CD8-positive, alpha-beta memory T cell (primary cell): ENCODE results near the gene PLA2G4A. TPM values are rescaled to one million over a fixed set of nuclear protein-coding genes. Genes with fewer than 3 reads are reported as not detected.

Experiments
- CTCF ChIA-PET: fragments of 350-600 bp; sonication (Branson Sonifier 250); formaldehyde crosslinking; loops from one replicate; lab custom pipeline; 2021; ENCODE audit warnings: antibody characterized with exemption; lab: Charles Lee
- POLR2A ChIA-PET: fragments of 350-600 bp; sonication (Branson Sonifier 250); formaldehyde crosslinking; loops from one replicate; lab custom pipeline; 2021; ENCODE audit warnings: antibody characterized with exemption; lab: Charles Lee
- DNase-seq, 5 donors: peaks; one replicate each; pipeline versions ENCODE4 v3.0.0 to v3.0.0-alpha.2; 2020 to 2022; ENCODE audit warnings: mixed read lengths in 1 of 5
- H3K27ac ChIP-seq: one replicate; pipeline ENCODE4 v1.7.0; 2013; ENCODE audit warnings: low read depth, mild to moderate bottlenecking, low read length, moderate library complexity
- H3K27me3 ChIP-seq: 2 replicates; pipeline ENCODE4 v1.7.0; 2013; ENCODE audit warnings: low read length, mild to moderate bottlenecking; ENCODE audit not compliant: insufficient read depth, poor library complexity, severe bottlenecking
- H3K36me3 ChIP-seq: 2 replicates; pipeline ENCODE4 v1.7.0; 2013; ENCODE audit warnings: mild to moderate bottlenecking, low read length, moderate library complexity; ENCODE audit not compliant: insufficient read depth
- H3K4me1 ChIP-seq: 2 replicates; pipeline ENCODE4 v1.7.0; 2013; ENCODE audit warnings: mild to moderate bottlenecking, low read length, moderate library complexity; ENCODE audit not compliant: insufficient read depth
- H3K4me3 ChIP-seq: 2 replicates; pipeline ENCODE4 v1.7.0; 2013; ENCODE audit warnings: mild to moderate bottlenecking, low read length
- H3K9me3 ChIP-seq: 2 replicates; pipeline ENCODE4 v1.7.0; 2013; ENCODE audit warnings: mild to moderate bottlenecking, low read length
- H3K27ac Mint-ChIP-seq, 8 donors: one replicate each; pipeline ENCODE4 v1.8.0; 2020 to 2021; ENCODE audit warnings: mixed read lengths in 8 of 8, mild to moderate bottlenecking in 6 of 8, inconsistent platforms in 3 of 8, moderate library complexity in 3 of 8
- H3K27me3 Mint-ChIP-seq, 2 donors: one replicate each; pipeline ENCODE4 v1.8.0; 2020 to 2021; ENCODE audit warnings: mixed read lengths in 2 of 2, mild to moderate bottlenecking in 1 of 2, moderate library complexity in 1 of 2
- H3K36me3 Mint-ChIP-seq, 3 donors: one replicate each; pipeline ENCODE4 v1.8.0; 2020 to 2021; ENCODE audit warnings: mixed read lengths in 3 of 3, inconsistent platforms in 1 of 3, mild to moderate bottlenecking in 1 of 3
- H3K4me1 Mint-ChIP-seq, 3 donors: one replicate each; pipeline ENCODE4 v1.8.0; 2020 to 2021; ENCODE audit warnings: mixed read lengths in 3 of 3, inconsistent platforms in 1 of 3, mild to moderate bottlenecking in 1 of 3
- H3K4me3 Mint-ChIP-seq, 7 donors: one replicate each; pipeline ENCODE4 v1.8.0; 2020 to 2021; ENCODE audit warnings: mixed read lengths in 7 of 7, mild to moderate bottlenecking in 6 of 7, moderate library complexity in 4 of 7, inconsistent platforms in 2 of 7
- H3K9me3 Mint-ChIP-seq, 5 donors: one replicate each; pipeline ENCODE4 v1.8.0; 2020 to 2022; ENCODE audit warnings: mixed read lengths in 5 of 5, mild to moderate bottlenecking in 3 of 5, moderate library complexity in 2 of 5, inconsistent platforms in 1 of 5
- polyA plus RNA-seq: library from polyadenylated mRNA; unstranded; fragments of 300-500 nt; fragmentation: Illumina TruSeq; gene quantifications from one replicate; pipeline ENCODE4 v1.2.3, GENCODE V29; 2021
- total RNA-seq, 2 experiments: library from RNA; stranded (reverse); gene quantifications; one replicate each; pipeline ENCODE4 v1.2.3, GENCODE V29; 2021

The PLA2G4A gene
- total and polyA plus RNA-seq, 3 experiments from 2014 or later = 1.1 to 1.5 TPM; not detected in 1

- Mint-ChIP-seq H3K27ac (no peak overlapping the region), H3K4me3 (no peak overlapping the region), H3K4me1 (no peaks in the 10 kb centered on the region), H3K9me3 (peaks cover 0 to 2% (median 0%) of the 10 kb centered on the region in 5 donors), H3K27me3 (no peaks in the 10 kb centered on the region), H3K36me3 (no peaks in the 10 kb centered on the region)
- H3K27me3 ChIP-seq = no peaks in the 10 kb centered on the region
- H3K36me3 ChIP-seq = no peaks in the 10 kb centered on the region
- H3K27ac ChIP-seq = no peak overlapping the region
- ChIA-PET POLR2A (no interaction called here), CTCF (no interaction called here)
- H3K4me1 ChIP-seq = no peaks in the 10 kb centered on the region
- DNase-seq = no peak
- H3K9me3 ChIP-seq = no peaks in the 10 kb centered on the region
- H3K4me3 ChIP-seq = no peak overlapping the region
These were observed 115.3 kb downstream of the PLA2G4A start for GRCh38 chr1:186943891-186944686.

GRCh38 chr1:186945146-186945545, 116.4 kb downstream of the PLA2G4A start:
- POLR2A ChIA-PET = no interaction called here
- CTCF ChIA-PET = no interaction called here
- no peaks in the 10 kb centered on the region for H3K36me3 ChIP-seq
- Mint-ChIP-seq H3K4me3 (no peak overlapping the region), H3K27ac (no peak overlapping the region), H3K36me3 (no peaks in the 10 kb centered on the region), H3K9me3 (peaks cover 0 to 2% (median 0%) of the 10 kb centered on the region in 5 donors), H3K4me1 (no peaks in the 10 kb centered on the region), H3K27me3 (no peaks in the 10 kb centered on the region)
- no peaks in the 10 kb centered on the region for H3K4me1 ChIP-seq
- no peaks in the 10 kb centered on the region for H3K9me3 ChIP-seq
- DNase-seq = no peak
- no peak overlapping the region for H3K4me3 ChIP-seq
- no peak overlapping the region for H3K27ac ChIP-seq
- H3K27me3 ChIP-seq = no peaks in the 10 kb centered on the region

GRCh38 chr1:186948535-186948934, 119.8 kb downstream of the PLA2G4A start:
- Mint-ChIP-seq H3K4me1 (no peaks in the 10 kb centered on the region), H3K4me3 (no peak overlapping the region), H3K27ac (no peak overlapping the region), H3K36me3 (no peaks in the 10 kb centered on the region), H3K9me3 (peaks cover 0 to 2% (median 0%) of the 10 kb centered on the region in 5 donors), H3K27me3 (no peaks in the 10 kb centered on the region)
- ChIA-PET CTCF (no interaction called here), POLR2A (no interaction called here)
- Histone ChIP-seq H3K9me3 (no peaks in the 10 kb centered on the region), H3K4me1 (no peaks in the 10 kb centered on the region), H3K4me3 (no peak overlapping the region), H3K27ac (no peak overlapping the region), H3K36me3 (no peaks in the 10 kb centered on the region), H3K27me3 (no peaks in the 10 kb centered on the region)
- no peak for DNase-seq

GRCh38 chr1:186949173-186949572, 120.4 kb downstream of the PLA2G4A start:
- CTCF ChIA-PET = no interaction called here

GRCh38 chr1:186950547-186950946, 121.8 kb downstream of the PLA2G4A start:
- no peaks in the 10 kb centered on the region for H3K9me3 ChIP-seq
- Mint-ChIP-seq H3K36me3 (no peaks in the 10 kb centered on the region), H3K4me1 (no peaks in the 10 kb centered on the region), H3K9me3 (peaks cover 0 to 2% (median 0%) of the 10 kb centered on the region in 5 donors), H3K4me3 (no peak overlapping the region), H3K27ac (no peak overlapping the region), H3K27me3 (no peaks in the 10 kb centered on the region)
- DNase-seq = no peak
- ChIA-PET CTCF (no interaction called here), POLR2A (no interaction called here)
- H3K27ac ChIP-seq = no peak overlapping the region
- no peaks in the 10 kb centered on the region for H3K27me3 ChIP-seq
- H3K4me3 ChIP-seq = no peak overlapping the region
- H3K36me3 ChIP-seq = no peaks in the 10 kb centered on the region
- H3K4me1 ChIP-seq = no peaks in the 10 kb centered on the region

More at GRCh38 chr1:186949173-186949572, 120.4 kb downstream of the PLA2G4A start:
- Histone ChIP-seq H3K27ac (no peak overlapping the region), H3K4me1 (no peaks in the 10 kb centered on the region), H3K27me3 (no peaks in the 10 kb centered on the region), H3K4me3 (no peak overlapping the region), H3K36me3 (no peaks in the 10 kb centered on the region), H3K9me3 (no peaks in the 10 kb centered on the region)
- Mint-ChIP-seq H3K9me3 (peaks cover 0 to 2% (median 0%) of the 10 kb centered on the region in 5 donors), H3K27ac (no peak overlapping the region), H3K27me3 (no peaks in the 10 kb centered on the region), H3K4me3 (no peak overlapping the region), H3K4me1 (no peaks in the 10 kb centered on the region), H3K36me3 (no peaks in the 10 kb centered on the region)
- DNase-seq = no peak
- POLR2A ChIA-PET = no interaction called here

GRCh38 chr1:186953876-186954275, 125.1 kb downstream of the PLA2G4A start:
- H3K27ac Mint-ChIP-seq = no peak overlapping the region
- peaks cover 0 to 2% (median 0%) of the 10 kb centered on the region in 5 donors for H3K9me3 Mint-ChIP-seq
- Histone ChIP-seq H3K4me1 (no peaks in the 10 kb centered on the region), H3K27me3 (no peaks in the 10 kb centered on the region), H3K27ac (no peak overlapping the region), H3K4me3 (no peak overlapping the region), H3K9me3 (no peaks in the 10 kb centered on the region), H3K36me3 (no peaks in the 10 kb centered on the region)
- no peaks in the 10 kb centered on the region for H3K4me1 Mint-ChIP-seq
- no peak overlapping the region for H3K4me3 Mint-ChIP-seq
- no peaks in the 10 kb centered on the region for H3K27me3 Mint-ChIP-seq
- H3K36me3 Mint-ChIP-seq = no peaks in the 10 kb centered on the region
- no peak for DNase-seq
- ChIA-PET CTCF (no interaction called here), POLR2A (no interaction called here)

- Histone ChIP-seq H3K9me3 (no peaks in the 10 kb centered on the region), H3K27ac (no peak overlapping the region), H3K36me3 (no peaks in the 10 kb centered on the region), H3K27me3 (no peaks in the 10 kb centered on the region), H3K4me3 (no peak overlapping the region), H3K4me1 (no peaks in the 10 kb centered on the region)
- Mint-ChIP-seq H3K27me3 (peaks cover 0 to 2% of the 10 kb centered on the region in 2 donors), H3K9me3 (peaks cover 0 to 2% (median 0%) of the 10 kb centered on the region in 5 donors), H3K27ac (no peak overlapping the region), H3K36me3 (no peaks in the 10 kb centered on the region), H3K4me1 (no peaks in the 10 kb centered on the region), H3K4me3 (no peak overlapping the region)
- POLR2A ChIA-PET = no interaction called here
- CTCF ChIA-PET = no interaction called here
- no peak for DNase-seq
These were observed 128.6 kb downstream of the PLA2G4A start for GRCh38 chr1:186957314-186957713.

- ChIA-PET POLR2A (no interaction called here), CTCF (no interaction called here)
- H3K9me3 ChIP-seq = no peaks in the 10 kb centered on the region
- no peak overlapping the region for H3K4me3 ChIP-seq
- H3K27me3 ChIP-seq = no peaks in the 10 kb centered on the region
- no peak for DNase-seq
- no peak overlapping the region for H3K4me3 Mint-ChIP-seq
- H3K4me1 Mint-ChIP-seq = no peaks in the 10 kb centered on the region
- no peak overlapping the region for H3K27ac ChIP-seq
- no peaks in the 10 kb centered on the region for H3K4me1 ChIP-seq
- H3K27me3 Mint-ChIP-seq = peaks cover 0 to 2% of the 10 kb centered on the region in 2 donors
- H3K36me3 ChIP-seq = no peaks in the 10 kb centered on the region
- H3K27ac Mint-ChIP-seq = no peak overlapping the region
- H3K36me3 Mint-ChIP-seq = no peaks in the 10 kb centered on the region
- H3K9me3 Mint-ChIP-seq = peaks cover 0 to 2% (median 0%) of the 10 kb centered on the region in 5 donors
These were observed 129.8 kb downstream of the PLA2G4A start for GRCh38 chr1:186958520-186958919.
